WTC11 (cell line): ENCODE data around the gene MED9.

Experiments
- CREB1 ChIP-seq: sonication (generic); formaldehyde crosslinking; IDR thresholded peaks from 2 replicates; pipeline ENCODE4 v1.8.0; 2023; ENCODE audit warnings: mild to moderate bottlenecking, missing genetic modification reagents
- ELF4 ChIP-seq: sonication (generic); formaldehyde crosslinking; IDR thresholded peaks from 2 replicates; pipeline ENCODE4 v1.8.1; 2022; ENCODE audit warnings: low read depth, mild to moderate bottlenecking, moderate library complexity, missing genetic modification reagents
- USF1 ChIP-seq: sonication (generic); formaldehyde crosslinking; IDR thresholded peaks from 2 replicates; pipeline ENCODE4 v1.8.0; 2022; ENCODE audit warnings: mild to moderate bottlenecking, missing genetic modification reagents
- ZBTB43 ChIP-seq: sonication (generic); formaldehyde crosslinking; IDR thresholded peaks from 2 replicates; pipeline ENCODE4 v1.8.1; 2023; ENCODE audit warnings: mild to moderate bottlenecking, missing genetic modification reagents
- ZNF263 ChIP-seq: sonication (generic); formaldehyde crosslinking; IDR thresholded peaks from 2 replicates; pipeline ENCODE4 v1.8.1; 2022; ENCODE audit warnings: low read depth, mild to moderate bottlenecking, moderate library complexity, missing genetic modification reagents
- ZNF281 ChIP-seq: sonication (generic); formaldehyde crosslinking; IDR thresholded peaks from 2 replicates; pipeline ENCODE4 v1.8.0; 2023; ENCODE audit warnings: mild to moderate bottlenecking, missing genetic modification reagents
- TF ChIP-seq, protein P1 (sequence below): fragments of 200-600 bp; IDR thresholded peaks from 2 replicates; pipeline ENCODE4 v1.8.0; 2022; ENCODE audit warnings: antibody characterized with exemption
- TF ChIP-seq, protein P2 (sequence below): sonication (generic); formaldehyde crosslinking; IDR thresholded peaks from 2 replicates; pipeline ENCODE4 v1.8.1; 2023; ENCODE audit warnings: mild to moderate bottlenecking, missing genetic modification reagents, moderate library complexity
- TF ChIP-seq, protein P3 (sequence below): fragments of 250-450 bp; sonication (Bioruptor Pico); conservative IDR thresholded peaks from 2 replicates; pipeline ENCODE4 v1.9.0; 2021; ENCODE audit warnings: mild to moderate bottlenecking

DNA sequence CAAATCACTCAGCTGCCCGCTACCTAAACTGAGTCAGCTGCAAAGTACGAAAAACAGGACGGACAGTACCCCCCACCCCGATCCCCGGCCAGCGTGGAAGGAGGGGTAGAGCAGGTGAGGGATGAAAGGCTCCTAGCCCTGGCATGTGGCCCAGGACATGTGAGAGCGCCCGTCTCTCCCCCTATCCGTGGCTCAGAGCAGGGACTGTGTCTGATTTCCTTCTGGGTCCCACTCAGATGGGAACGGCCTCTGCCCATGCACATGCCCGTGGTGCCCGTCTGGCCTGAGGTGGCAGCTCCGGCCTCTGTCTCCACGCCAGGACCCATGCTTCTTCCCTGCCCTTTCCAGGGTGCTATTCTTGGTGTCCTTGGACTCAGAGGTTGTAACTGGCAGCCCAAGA lies 49.6 kb downstream of the MED9 start:
- TF ChIP-seq USF1 (CRISPR knock-in tag) (no peak), ELF4 (no peak), CREB1 (CRISPR knock-in tag) (no peak), ZNF281 (CRISPR knock-in tag) (no peak), ZNF263 (CRISPR knock-in tag) (no peak), ZBTB43 (CRISPR knock-in tag) (no peak)
- TF ChIP-seq, protein P1, sequence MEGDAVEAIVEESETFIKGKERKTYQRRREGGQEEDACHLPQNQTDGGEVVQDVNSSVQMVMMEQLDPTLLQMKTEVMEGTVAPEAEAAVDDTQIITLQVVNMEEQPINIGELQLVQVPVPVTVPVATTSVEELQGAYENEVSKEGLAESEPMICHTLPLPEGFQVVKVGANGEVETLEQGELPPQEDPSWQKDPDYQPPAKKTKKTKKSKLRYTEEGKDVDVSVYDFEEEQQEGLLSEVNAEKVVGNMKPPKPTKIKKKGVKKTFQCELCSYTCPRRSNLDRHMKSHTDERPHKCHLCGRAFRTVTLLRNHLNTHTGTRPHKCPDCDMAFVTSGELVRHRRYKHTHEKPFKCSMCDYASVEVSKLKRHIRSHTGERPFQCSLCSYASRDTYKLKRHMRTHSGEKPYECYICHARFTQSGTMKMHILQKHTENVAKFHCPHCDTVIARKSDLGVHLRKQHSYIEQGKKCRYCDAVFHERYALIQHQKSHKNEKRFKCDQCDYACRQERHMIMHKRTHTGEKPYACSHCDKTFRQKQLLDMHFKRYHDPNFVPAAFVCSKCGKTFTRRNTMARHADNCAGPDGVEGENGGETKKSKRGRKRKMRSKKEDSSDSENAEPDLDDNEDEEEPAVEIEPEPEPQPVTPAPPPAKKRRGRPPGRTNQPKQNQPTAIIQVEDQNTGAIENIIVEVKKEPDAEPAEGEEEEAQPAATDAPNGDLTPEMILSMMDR, result no peak
- TF ChIP-seq, protein P2, sequence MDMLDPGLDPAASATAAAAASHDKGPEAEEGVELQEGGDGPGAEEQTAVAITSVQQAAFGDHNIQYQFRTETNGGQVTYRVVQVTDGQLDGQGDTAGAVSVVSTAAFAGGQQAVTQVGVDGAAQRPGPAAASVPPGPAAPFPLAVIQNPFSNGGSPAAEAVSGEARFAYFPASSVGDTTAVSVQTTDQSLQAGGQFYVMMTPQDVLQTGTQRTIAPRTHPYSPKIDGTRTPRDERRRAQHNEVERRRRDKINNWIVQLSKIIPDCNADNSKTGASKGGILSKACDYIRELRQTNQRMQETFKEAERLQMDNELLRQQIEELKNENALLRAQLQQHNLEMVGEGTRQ (CRISPR knock-in tag), result no peak
- TF ChIP-seq, protein P3, sequence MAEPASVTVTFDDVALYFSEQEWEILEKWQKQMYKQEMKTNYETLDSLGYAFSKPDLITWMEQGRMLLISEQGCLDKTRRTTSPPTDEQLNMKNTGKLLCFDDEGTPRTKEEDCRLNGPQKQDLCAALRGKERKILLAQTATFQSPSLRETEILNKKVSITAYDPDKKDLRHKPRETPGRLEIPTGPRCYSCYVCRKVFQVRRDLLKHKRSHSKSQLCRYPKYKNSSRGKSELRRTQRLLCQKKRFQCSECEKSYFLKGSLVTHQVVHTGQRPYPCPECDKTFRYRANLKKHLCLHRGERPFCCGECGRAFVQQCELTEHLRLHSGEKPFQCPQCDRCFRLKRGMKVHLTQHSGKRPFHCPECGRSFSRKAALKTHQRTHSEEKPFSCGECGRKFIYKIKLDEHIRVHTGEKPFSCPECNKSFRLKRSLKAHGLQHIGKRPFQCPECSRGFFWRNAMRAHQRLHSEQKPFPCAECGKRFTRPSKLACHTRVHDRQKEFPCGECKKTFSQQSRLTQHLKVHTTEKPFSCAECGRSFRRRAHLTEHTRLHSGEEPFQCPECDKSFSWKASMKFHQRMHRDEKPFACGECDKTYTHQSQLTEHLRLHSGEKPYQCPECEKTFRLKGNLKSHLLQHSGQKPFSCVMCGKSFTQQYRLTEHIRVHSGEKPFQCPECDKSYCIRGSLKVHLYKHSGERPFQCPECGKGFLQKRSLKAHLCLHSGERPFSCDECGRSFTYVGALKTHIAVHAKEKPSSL, result no peak
